GM18520 (cell line): ENCODE measurements around the gene GGA2.
A peak's percentile ranks its signal among the peaks of the same experiment; 100 is the strongest.
"Not testable (repeated sequence)": the region's sequence is repeated elsewhere in the genome, so short reads cannot be mapped to it uniquely, and the experiment has no call there.

Experiments used
- ATAC-seq: cut with Tn5 transposase; IDR thresholded peaks from one replicate; pipeline ENCODE4 v1.9.1; 2021; ENCODE audit not compliant: unreplicated experiment

Gene GGA2

GRCh38 chr16:23510164-23510914 is at the start of gene GGA2:
TSS of gene GGA2 (minus strand) at chr16:23510494. CDS start at chr16:23510411, 83 bp downstream.
- peak; percentile 60 for ATAC-seq

- ATAC-seq, result no peak
These were observed 47.7 kb upstream of the GGA2 start for GRCh38 chr16:23557779-23558702.

- peak; percentile 82 for ATAC-seq
These were observed 46.8 kb upstream of the GGA2 start, which contains the start of the genes EARS2 and UBFD1 for GRCh38 chr16:23556881-23557778. TSS of gene EARS2 (minus strand) at chr16:23557350. CDS start at chr16:23557343, 7 bp downstream. TSS of gene UBFD1 (plus strand) at chr16:23557727. CDS start at chr16:23557743, 16 bp downstream.

- ATAC-seq, result no peak
These were observed 44.2 kb upstream of the GGA2 start for GRCh38 chr16:23554536-23554935.

GRCh38 chr16:23552161-23552560 is 41.9 kb upstream of the GGA2 start:
- no peak for ATAC-seq

GRCh38 chr16:23549938-23550337 is 39.6 kb upstream of the GGA2 start:
- no peak for ATAC-seq

GRCh38 chr16:23544436-23544835 is 34.1 kb upstream of the GGA2 start:
- ATAC-seq, result no peak

GRCh38 chr16:23540817-23541178 is 30.5 kb upstream of the GGA2 start:
- not testable (repeated sequence) for ATAC-seq

- ATAC-seq, result no peak
These were observed 29.9 kb upstream of the GGA2 start for GRCh38 chr16:23539984-23540816.

- ATAC-seq, result no peak
These were observed 28.6 kb upstream of the GGA2 start for GRCh38 chr16:23538919-23539278.

- ATAC-seq, result no peak
These were observed 27.1 kb upstream of the GGA2 start for GRCh38 chr16:23537390-23537789.

GRCh38 chr16:23535901-23536300 is 25.6 kb upstream of the GGA2 start:
- no peak for ATAC-seq

- ATAC-seq, result no peak
These were observed 24.9 kb upstream of the GGA2 start for GRCh38 chr16:23534868-23535860.

GRCh38 chr16:23532448-23532847 is 22.2 kb upstream of the GGA2 start:
- no peak for ATAC-seq

GRCh38 chr16:23530062-23530461 is 19.8 kb upstream of the GGA2 start:
- no peak for ATAC-seq

- no peak for ATAC-seq
These were observed 18.5 kb upstream of the GGA2 start for GRCh38 chr16:23528644-23529310.

- no peak for ATAC-seq
These were observed 17.8 kb upstream of the GGA2 start for GRCh38 chr16:23527961-23528643.

GRCh38 chr16:23524886-23525285 is 14.6 kb upstream of the GGA2 start:
- ATAC-seq, result no peak
